ENCODE measurements around the gene SMOC2.

SMOC2 gene

GRCh38 chr6:168419569-168419968, 21.4 kb upstream of the SMOC2 start:
- DNase-seq (ENCODE audit: extremely low read depth, low read depth) = no peak
- TF ChIP-seq, protein P1, sequence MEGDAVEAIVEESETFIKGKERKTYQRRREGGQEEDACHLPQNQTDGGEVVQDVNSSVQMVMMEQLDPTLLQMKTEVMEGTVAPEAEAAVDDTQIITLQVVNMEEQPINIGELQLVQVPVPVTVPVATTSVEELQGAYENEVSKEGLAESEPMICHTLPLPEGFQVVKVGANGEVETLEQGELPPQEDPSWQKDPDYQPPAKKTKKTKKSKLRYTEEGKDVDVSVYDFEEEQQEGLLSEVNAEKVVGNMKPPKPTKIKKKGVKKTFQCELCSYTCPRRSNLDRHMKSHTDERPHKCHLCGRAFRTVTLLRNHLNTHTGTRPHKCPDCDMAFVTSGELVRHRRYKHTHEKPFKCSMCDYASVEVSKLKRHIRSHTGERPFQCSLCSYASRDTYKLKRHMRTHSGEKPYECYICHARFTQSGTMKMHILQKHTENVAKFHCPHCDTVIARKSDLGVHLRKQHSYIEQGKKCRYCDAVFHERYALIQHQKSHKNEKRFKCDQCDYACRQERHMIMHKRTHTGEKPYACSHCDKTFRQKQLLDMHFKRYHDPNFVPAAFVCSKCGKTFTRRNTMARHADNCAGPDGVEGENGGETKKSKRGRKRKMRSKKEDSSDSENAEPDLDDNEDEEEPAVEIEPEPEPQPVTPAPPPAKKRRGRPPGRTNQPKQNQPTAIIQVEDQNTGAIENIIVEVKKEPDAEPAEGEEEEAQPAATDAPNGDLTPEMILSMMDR (IDR thresholded peaks at IDR 0.05; ENCODE audit: low read depth, low read length) = no peak

DNA sequence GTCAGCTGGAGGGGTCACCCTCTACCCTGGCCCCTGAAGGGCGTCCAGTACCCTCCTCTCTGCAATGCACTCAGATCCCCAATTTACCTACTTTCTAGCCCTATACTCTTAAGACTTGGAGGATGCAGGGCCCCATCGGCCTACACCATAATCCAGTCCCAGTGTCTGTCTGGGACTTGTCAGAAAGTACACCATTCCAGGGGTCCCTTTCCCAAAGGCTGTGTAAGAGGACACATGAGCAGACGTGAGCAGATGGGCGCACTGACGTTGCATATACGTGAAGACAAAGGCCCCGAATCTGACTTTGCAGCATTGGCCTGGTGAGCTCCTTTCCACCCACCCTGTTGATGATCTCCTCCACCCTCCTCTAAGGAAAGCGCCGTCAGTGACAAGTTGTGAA, 20.9 kb upstream of the SMOC2 start:
- TF ChIP-seq, protein P1 (IDR thresholded peaks at IDR 0.05; ENCODE audit: low read depth, low read length) = no peak
- DNase-seq (ENCODE audit: extremely low read depth, low read depth) = no peak

DNA sequence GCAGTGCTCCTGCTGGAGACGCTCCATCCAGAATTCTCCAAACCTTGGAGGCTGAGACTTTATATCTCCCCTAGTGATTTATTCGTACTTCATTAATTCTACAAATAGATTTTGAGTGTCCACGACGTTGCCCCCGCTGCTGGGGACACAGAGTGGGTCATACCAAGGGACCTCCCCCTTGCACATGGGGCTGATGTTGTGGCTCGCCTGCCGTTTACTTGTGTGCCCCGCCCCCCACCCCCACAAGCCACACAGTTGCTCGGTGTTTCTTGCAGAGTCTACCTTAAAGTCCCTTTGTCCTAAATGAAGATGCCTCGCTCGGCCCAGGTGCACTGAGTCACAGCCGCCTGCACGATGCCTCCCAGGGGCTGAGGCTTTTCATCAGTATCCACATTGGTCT, 20.3 kb upstream of the SMOC2 start:
- TF ChIP-seq, protein P1 (IDR thresholded peaks at IDR 0.05; ENCODE audit: low read depth, low read length) = no peak
- DNase-seq (ENCODE audit: extremely low read depth, low read depth) = no peak

DNA sequence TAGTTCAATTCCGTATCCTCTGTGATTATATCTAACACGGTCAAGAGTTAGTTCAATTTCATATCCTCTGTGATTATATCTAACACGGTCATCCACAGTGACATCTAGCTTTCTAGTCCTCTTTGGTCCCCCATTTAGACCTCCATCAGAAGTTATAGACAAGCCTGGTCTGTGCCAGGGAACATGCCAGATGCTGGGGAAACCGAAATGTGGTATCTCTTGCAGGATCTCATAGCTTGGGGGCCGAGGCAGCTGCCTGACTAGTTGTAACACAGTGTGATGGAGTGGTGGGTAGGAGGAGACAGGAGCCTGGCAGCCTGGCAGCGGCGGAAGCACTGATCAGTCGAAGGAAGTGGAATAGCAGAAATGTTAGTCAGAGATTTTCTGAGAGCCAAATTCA, 13.8 kb upstream of the SMOC2 start:
- TF ChIP-seq, protein P1 (IDR thresholded peaks at IDR 0.05; ENCODE audit: low read depth, low read length) = no peak
- DNase-seq (ENCODE audit: extremely low read depth, low read depth) = no peak

- no peak for DNase-seq (ENCODE audit: extremely low read depth, low read depth)
- TF ChIP-seq, protein P1 (IDR thresholded peaks at IDR 0.05; ENCODE audit: low read depth, low read length) = no peak
Observed at GRCh38 chr6:168428052-168428826, 12.7 kb upstream of the SMOC2 start.

DNA sequence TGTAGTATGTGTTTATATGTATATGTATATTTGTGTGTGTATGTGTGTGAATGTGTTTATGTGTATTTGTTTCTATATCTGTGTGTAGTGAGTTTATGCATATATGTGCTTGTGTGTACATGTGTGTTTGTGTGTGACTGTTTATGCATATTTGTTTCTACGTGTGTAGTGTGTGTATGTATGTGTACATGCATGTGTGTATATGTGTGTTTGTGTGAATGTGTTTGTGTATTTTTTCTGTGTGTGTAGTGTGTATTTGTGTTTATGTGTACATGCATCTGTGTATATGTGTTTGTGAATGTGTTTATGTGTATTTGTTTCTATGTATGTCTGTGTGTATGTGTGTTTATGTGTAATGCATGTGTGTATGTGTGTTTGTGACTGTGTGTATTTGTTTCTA, 12.1 kb upstream of the SMOC2 start:
- TF ChIP-seq, protein P1 (IDR thresholded peaks at IDR 0.05; ENCODE audit: low read depth, low read length) = no peak

DNA sequence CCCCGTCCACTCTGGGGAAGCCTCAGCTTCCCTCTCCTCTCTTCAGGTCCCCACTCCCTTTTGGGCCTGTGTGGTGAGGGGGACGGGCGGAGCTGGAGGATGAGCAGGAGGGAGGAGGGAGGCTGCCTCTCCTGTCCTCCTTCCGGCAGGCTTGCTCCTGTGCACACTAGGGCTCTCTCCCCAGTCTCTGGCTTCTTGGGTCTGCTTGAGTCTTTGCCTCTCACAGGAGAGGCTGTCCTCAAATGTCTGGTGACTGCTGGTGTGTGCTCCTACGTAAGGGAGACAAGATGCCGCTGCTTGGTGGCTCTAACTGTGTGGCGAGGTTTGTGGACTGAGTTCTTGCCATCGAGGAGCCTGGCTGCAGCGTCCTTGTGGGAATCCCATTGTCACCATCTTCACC, 8.8 kb upstream of the SMOC2 start:
- TF ChIP-seq, protein P1 (IDR thresholded peaks at IDR 0.05; ENCODE audit: low read depth, low read length) = no peak
- no peak for DNase-seq (ENCODE audit: extremely low read depth, low read depth)

More for the DNA sequence above, 12.1 kb upstream of the SMOC2 start:
- DNase-seq (ENCODE audit: extremely low read depth, low read depth) = no peak

Data from AG09319 (cell line).